Cardiac fibroblast (primary cell): Measurements from ENCODE around the gene PKP4.

ENCODE experiments used
- DNase-seq, 2 donors: peaks; one replicate each; pipeline versions ENCODE4 v3.0.0 to v3.0.0-alpha.2; 2010; ENCODE audit warnings: low read depth in 2 of 2
- H3K4me3 ChIP-seq, 2 donors: replicated peaks in 1 of 2; 1 replicate in 1 of 2; 2 replicates in 1 of 2; pipeline ENCODE4 v1.5.1; 2011; ENCODE audit warnings: low read depth in 2 of 2, low read length in 2 of 2, mild to moderate bottlenecking in 2 of 2, moderate library complexity in 1 of 2
- TF ChIP-seq, protein P1 (sequence below): IDR thresholded peaks from one replicate; pipeline ENCODE4 v1.5.1; 2011; ENCODE audit warnings: low read depth, mild to moderate bottlenecking, low read length, inconsistent platforms

Gene PKP4

DNA sequence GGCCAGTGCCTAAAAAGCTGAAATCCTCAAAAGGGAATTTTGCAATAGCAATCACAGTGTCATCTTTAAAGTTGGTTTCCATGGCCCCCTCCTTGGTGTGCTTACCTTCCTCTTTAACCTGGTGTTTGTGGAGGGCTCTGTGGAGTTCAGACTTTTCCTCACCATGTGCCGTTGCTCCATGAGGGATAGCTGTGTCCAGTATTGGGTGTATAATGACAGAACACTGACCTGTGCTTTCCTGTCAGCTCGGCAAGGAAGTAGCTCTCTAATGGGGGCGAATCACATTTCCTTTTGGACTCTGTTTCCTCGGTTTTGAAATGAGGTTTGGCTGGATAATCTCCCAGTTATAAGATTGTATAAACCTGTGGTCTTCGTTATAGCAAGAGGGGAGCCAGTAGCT lies 172.4 kb downstream of the PKP4 start:
- TF ChIP-seq, protein P1, sequence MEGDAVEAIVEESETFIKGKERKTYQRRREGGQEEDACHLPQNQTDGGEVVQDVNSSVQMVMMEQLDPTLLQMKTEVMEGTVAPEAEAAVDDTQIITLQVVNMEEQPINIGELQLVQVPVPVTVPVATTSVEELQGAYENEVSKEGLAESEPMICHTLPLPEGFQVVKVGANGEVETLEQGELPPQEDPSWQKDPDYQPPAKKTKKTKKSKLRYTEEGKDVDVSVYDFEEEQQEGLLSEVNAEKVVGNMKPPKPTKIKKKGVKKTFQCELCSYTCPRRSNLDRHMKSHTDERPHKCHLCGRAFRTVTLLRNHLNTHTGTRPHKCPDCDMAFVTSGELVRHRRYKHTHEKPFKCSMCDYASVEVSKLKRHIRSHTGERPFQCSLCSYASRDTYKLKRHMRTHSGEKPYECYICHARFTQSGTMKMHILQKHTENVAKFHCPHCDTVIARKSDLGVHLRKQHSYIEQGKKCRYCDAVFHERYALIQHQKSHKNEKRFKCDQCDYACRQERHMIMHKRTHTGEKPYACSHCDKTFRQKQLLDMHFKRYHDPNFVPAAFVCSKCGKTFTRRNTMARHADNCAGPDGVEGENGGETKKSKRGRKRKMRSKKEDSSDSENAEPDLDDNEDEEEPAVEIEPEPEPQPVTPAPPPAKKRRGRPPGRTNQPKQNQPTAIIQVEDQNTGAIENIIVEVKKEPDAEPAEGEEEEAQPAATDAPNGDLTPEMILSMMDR = no peak
- no peak overlapping the region for H3K4me3 ChIP-seq
- DNase-seq = no peak

DNA sequence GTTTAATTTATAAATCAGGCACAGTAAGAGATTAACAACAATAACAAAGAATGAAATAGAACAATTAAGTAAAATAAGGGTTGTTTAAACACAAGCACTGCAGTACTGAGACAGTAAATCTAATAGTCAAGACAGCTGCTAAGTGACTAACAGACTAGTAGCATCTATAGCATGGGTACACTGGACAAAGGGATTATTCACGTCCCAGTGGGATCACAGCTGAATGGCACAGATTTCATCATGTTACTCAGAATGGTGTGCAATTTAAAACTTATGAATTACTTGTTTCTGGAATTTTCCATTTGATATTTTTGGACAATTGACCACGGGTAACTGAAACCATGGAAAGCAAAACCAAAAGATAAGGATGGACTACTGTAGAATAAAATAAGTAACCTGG lies 176.5 kb downstream of the PKP4 start:
- no peak overlapping the region for H3K4me3 ChIP-seq
- peak in 1 of 2 donors; percentile 43 for DNase-seq
- TF ChIP-seq, protein P1 = no peak

DNA sequence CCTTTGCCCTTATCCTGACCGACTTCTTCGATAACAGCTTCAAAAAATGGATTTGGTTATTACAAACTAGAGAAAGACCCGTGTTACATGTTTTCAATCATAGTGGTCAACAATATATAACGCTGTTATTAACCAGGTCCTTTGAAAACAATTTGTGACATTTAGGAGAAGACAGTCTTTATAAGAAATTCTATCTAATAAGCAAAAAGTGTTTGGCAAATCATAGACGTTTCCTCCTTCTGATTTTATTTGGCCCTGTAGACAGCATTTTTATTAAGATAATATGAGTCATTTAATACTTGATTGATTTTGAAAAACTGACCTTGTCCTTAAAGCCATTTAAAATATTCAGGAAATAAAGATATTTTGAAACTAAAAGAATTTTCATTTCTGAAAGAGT lies 177.9 kb downstream of the PKP4 start:
- TF ChIP-seq, protein P1 = no peak
- H3K4me3 ChIP-seq = no peak overlapping the region
- no peak for DNase-seq

DNA sequence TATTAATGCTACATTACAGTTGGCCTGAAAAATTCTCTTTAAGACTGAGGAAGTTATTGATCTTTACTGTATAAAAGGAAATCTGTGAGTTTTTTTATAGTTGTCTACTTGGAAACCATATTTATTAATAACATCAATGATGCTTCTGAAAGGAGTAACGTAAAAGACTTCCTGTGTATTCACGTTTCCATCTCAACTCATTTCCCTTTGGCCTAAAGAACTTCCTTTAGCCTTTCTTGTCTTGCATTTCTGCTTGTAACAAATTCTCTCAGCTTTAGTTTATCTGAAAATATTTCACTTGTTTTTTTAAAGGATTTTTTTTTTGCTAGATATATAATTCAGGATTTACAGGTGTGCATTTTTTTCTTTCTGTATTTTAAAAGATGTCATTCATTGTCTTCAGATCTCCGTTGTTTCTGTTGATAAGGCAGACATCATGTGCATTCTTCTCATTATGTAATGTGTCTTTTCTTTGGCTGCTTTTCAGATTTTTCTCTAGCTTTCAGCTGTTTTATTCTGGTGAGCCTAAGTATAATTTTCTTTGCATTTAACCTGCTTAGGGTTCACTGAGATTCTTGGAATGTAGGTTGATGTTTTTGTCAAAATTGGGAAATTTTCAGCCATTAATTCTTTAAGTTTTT lies 179.3 kb downstream of the PKP4 start:
- TF ChIP-seq, protein P1 = no peak
- no peak overlapping the region for H3K4me3 ChIP-seq
- peak in 1 of 2 donors; percentile 25 for DNase-seq

DNA sequence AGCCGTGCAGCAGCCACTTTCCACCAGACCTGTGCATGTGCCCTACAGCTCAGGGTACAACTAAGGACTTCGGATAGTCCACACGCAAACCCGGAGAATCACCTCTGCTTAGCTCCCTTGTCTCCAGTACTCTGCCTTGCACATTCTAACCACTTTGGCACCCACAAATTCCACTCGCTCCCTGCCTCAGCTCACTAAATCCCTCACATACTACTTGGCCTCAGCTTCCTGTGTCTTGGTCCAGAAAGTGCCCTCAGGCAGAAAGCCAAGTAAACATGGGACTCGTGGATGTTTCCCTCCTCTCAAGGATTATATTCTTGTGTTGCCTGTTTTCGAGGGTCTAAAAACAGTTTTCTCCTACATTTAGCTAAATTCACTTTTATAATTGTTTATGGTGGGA lies 180.6 kb downstream of the PKP4 start:
- TF ChIP-seq, protein P1 = no peak
- DNase-seq = no peak
- no peak overlapping the region for H3K4me3 ChIP-seq

DNA sequence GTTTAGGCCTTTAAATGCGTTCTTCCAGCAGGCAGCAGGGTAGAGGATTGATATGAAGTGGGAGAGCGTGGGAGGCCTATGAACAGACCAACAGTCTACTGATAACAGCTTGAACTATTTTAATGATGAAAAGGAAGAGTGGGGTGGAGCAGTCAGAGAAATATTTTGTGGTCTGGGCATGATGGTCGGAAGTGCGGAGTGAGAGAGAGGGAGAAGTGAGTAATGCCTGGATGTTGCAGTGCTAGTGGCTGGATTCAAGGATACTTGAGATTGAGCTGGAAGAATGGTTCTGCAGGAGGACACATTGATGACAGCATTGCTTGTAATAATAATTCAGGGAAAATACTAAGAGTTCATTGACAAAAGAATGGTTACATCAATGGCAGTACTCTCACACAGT lies 187.4 kb downstream of the PKP4 start:
- DNase-seq = peak; percentile 72 to 76
- TF ChIP-seq, protein P1 = no peak
- H3K4me3 ChIP-seq = no peak overlapping the region

DNA sequence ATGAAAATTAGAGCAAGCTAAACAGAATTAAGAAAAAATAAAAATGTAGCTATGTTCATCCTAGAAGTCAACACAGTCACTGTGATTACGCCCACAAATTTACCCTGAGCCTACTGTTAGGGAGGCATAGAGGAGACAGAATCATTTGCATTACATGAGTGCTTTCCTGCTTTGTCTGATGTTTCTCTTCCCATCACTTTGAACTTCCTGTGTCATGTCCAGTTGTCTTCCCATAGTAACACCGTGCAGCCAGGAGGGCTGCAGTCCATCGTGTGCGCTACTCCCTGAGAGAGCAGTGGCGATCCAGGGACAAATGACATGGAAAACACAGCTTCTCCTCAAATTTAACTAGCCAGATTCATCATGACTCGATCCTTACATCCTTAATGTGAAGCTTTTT lies 188.5 kb downstream of the PKP4 start:
- TF ChIP-seq, protein P1 = no peak
- no peak for DNase-seq

More for the DNA sequence above, 188.5 kb downstream of the PKP4 start:
- no peak overlapping the region for H3K4me3 ChIP-seq
